Activated CD4-positive, alpha-beta T cell treated with anti-CD3 and anti-CD28 coated beads for 1 hour (primary cell): ENCODE results near the gene PTDSS2.

Source experiments
- DNase-seq: peaks from one replicate; pipeline ENCODE4 v3.0.0-alpha.2; 2020

Gene PTDSS2

DNA sequence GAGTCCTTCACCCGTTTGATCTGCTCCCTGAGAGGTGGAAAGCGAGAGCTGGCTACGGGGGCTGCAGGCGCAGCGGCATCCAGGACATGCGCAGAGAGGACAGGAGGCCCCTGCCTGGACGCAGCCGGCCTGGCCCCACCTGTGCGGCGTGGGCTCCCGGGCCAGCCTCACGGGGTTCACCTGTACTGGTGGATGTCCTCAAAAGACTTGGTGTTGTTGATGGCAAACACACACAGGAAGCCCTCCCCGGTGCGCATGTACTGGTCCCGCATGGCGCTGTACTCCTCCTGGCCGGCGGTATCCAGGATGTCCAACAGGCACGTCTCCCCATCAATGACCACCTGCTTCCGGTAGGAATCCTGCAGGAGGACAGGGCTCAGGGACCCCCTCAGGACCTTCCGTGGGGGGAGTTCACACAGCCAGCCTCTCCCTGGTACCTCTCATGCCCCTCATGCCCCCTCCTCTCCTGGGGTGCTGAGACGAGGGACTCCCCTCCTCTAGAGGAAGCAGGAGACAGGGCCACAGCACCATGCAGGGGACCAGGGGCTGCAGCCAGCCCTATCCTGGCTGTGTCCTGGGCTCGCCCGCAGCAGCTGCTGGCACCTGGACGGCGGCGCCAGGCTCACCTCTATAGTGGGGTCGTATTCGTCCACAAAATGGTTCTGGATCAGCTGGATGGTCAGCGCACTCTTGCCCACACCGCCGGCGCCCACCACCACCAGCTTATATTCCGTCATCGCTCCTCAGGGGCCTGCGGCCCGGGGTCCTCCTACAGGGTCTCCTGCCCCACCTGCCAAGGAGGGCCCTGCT lies 83.7 kb downstream of the PTDSS2 start:
- no peak for DNase-seq

DNA sequence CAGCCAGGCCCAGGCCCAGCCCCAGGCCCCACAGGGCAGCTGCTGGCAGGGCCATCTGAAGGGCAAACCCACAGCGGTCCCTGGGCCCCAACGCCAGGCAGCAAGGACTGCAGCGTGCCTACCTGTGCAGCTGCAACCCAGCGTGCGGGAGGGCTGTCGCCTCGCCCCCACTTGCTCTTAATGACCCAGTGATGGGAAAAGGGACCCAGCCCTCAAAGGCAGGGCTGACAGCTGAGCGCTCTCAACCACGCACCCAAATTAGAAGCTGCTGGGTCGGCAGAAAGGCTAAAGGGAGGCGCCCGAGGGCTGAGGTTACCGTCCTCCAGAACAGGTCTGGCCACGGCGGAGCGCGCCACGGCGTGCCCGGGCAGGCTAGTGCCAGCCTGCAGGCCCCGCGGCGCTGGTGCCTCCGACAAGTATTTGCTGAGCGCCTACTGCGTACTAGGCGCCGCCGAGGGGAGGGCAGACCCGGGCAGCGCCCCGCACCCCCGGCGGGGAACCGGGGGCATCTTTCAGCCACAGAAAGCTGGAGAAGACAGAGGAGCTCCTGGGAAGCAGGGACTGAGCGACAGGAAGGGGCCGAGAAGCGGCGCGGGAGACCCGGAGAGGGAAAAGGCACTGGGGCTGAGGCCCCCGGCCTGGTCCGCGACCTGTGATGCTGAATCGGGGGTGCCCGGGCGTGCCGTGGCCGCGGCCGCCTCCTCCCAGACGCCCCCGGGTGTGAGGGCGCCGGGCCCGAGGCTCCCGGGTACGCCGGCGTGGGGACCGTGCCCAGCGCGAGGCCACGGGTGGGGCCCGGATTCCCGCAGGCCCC lies 84.5 kb downstream of the PTDSS2 start:
- DNase-seq: no peak

DNA sequence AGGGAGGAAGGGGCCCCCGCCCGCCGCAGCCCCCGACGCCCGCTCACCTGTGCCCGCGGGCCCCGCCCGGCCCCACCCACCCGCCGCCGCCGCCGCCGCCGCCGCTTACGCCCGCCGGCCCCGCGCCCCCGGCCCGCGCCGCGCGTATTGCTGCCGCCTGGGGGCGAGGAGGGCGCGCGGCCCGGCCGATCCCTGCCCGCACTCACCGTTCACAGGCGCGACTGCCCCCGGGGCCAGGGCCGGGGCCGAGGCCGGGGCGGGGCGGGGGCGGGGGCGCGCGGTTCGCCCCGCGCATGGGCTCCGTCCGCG lies 85.1 kb downstream of the PTDSS2 start:
- DNase-seq: no peak

DNA sequence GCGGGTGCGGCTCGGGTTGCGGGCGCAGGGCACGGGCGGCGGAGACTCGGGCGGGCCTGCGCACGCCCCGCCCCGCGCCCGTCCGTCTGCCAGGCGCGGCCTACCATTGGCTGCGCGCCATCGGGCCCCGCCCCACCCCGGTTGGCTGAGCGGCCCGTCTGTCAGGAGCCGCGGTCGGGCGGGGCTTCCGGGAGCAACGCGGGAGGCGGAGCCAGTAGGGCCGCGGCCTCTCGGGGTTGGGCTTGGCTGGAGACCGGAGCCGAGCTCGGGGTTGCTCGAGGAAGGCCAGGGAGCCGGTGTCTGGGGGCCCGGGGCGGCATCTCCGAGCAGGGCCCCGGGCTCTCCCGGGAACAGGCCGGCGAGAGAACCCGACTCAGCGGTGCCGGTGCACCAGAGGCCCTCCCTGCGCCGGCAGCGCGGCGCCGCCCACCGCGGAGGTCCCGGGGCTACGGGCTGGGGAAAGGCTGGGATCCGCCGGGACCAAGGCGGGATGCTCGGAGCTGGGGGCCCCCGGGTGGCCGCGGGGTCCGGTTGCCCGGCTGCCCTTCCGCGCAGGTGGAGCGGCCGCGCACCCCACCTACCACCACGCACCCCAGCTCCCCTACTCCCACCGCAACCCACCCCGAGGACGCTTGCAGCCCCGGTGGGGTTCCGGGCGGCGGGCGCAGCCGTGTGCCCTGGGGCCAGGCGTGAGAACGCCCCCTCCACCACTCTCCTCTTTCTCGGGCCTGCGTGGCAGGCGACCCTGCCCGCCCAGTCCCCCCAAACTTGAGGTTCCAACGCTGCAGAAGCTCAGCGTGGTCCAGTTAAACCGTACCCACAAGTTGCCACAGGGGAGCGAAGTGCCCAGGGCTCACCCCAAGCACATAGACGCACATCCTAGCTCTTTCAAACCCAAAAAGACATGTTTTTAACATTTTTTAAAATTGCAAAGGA lies 85.7 kb downstream of the PTDSS2 start, which contains the start of gene HRAS:
Gene HRAS (minus strand): TSS at position 58 of the 936 bp plus-strand sequence.
- peak; percentile 95 for DNase-seq

DNA sequence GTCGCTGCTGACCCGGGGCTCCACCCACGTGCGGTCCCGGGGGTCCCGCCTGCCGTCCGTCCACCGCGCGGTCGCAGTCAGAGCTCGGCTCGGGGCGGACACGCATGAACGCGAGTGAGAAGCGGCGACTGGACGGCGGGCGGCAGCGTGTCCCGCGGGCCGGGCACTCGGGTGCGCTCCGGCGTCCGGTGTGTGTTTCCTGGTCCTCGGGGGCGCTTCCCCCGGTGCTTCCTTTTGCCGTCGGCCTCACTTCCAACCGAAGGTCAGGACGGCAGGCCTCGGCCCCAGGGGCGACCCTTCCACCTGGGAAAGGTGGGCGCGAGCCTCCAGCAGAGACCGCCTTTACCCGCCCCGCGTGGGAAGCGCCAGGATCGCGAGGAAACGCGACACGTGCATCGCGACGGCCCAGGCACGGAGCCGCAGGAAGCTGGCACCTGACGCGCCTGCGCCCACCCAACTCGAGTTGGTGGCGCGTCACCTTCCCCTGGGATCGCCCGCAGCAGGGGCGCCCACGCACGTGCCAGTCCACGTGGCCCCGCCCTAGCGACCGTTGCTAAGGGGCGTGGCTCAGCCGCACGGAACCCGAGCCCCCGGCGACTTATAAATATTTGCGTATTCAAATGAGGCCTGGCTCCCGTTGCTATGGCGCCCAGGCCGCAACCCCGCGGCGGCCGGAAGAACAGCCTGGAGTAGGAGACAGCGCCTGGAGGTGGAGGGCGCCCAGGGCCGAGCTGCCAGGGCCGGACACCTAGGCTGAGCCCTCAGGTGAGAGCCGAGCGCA lies 87.0 kb downstream of the PTDSS2 start, which contains the start of gene LRRC56:
Gene LRRC56 (plus strand): TSS at position 687 of the 781 bp plus-strand sequence. CDS start 3,158 bp downstream, outside the sequence.
- peak; percentile 83 for DNase-seq

DNA sequence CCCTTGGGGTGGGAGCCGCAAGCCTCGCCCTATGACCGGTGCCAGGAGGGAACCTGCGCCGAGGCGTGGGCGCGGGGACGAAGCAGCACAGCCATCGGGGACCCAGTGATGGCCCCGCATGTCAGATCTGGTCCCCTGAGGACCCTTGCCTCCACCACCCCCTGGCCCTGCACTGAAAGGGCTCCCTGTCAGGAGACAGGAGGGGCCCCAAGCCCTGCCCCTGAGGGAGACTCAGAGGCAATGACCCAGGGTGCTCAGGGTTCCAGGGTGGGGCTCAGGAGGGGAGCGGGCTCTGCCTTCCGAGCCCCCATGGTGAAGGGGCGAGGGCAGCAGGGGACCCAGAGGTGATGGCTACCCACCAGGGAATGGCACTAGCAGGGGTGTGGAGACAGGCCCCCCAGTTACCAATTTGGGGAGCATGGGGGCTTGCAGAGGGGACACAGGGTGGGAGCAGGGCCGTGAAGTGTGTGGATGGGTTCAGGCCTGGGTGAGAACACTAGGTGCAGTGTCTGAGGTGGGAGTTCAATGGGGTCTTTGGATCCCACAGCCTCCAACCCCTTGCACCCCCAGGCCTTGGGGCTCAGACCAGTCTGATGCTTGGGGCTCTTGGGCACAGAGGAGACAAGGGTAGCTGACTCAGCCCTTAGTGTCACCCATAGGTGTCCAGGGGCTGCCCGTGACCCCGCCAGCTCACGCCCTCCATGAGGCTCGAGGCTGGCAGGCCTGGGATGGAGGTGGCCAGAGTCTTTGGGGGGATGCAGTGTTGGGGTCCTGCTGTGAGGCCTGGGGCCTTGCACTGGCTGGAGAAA lies 87.7 kb downstream of the PTDSS2 start:
- no peak for DNase-seq

DNA sequence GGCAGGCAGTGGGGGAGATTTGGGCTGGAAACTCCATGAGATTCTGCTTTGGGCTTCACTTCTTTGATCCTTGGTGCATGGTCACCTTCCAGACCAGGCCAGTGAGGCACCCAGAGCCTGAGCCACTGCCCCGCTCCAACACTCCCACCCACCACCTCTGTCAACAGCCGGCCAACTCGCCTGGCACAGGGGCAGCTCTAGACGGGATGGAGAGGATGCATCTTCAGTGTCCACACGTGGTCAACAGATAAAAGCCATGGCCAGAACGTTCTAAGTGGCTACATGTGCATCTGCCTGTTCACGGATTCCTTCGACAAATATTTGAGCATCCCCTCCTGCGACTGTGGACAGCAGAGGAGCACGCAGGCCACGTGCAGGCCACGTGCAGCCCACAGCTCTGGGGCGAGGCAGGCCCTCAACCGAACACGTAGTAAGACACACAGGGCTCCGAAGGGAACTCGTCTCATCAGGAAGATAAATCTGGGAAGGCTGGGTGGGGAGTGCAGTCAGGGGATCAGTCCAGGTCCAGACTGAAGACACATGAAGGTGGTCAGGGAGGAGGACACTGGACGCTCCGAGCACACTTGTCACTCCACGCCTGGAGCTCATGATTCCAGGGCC lies 88.5 kb downstream of the PTDSS2 start:
- no peak for DNase-seq

DNA sequence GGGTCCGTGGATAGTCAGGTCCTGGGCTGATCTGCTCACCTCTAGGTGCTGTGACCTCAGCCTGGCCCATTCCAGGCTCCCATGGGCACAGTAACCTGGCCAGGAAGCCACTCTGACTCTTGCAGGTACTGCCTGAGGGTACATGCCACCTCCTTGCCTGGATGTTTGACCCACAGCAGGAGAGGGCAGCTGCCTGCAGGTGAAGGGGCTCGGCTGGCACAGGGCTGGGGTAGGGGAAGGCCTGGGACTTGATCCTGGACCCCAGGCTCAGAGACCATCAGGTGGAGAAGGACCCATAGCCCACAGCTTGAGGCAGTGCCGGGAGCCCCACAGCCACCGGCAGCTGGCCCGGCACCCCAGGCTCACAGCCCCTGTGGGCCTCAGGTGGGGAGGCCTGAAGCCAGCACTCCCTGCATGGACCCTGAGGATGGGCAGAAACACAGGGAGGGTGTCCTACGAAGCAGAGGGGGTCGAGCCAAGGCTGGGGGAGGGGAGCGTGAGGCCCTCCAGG lies 89.9 kb downstream of the PTDSS2 start:
- no peak for DNase-seq
